HG03442 (cell line): ENCODE results near the gene DPEP3.

Experiments used
- ATAC-seq: cut with Tn5 transposase; IDR thresholded peaks from one replicate; pipeline ENCODE4 v1.9.1; 2021; ENCODE audit warnings: mild to moderate bottlenecking, moderate library complexity; ENCODE audit not compliant: unreplicated experiment

The DPEP3 gene

DNA sequence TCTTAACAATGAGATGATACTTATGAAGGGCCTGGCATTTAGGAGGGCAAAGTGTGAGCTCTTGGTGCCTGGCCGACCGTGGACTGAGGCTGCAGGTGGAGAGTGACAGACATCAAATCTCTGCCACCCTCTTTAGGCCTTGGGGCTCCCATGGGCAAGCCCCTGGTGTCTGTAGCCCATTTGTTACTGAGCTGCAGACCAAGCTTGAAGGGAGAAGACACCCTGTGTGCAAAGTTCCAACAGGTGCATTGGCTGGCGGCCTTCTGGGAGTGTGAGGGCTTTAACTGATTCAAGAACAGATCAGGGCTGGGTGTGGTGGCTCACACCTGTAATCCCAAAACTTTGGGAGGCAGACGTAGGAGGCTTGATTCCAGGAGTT is 47.8 kb downstream of the DPEP3 start:
- no peak for ATAC-seq

DNA sequence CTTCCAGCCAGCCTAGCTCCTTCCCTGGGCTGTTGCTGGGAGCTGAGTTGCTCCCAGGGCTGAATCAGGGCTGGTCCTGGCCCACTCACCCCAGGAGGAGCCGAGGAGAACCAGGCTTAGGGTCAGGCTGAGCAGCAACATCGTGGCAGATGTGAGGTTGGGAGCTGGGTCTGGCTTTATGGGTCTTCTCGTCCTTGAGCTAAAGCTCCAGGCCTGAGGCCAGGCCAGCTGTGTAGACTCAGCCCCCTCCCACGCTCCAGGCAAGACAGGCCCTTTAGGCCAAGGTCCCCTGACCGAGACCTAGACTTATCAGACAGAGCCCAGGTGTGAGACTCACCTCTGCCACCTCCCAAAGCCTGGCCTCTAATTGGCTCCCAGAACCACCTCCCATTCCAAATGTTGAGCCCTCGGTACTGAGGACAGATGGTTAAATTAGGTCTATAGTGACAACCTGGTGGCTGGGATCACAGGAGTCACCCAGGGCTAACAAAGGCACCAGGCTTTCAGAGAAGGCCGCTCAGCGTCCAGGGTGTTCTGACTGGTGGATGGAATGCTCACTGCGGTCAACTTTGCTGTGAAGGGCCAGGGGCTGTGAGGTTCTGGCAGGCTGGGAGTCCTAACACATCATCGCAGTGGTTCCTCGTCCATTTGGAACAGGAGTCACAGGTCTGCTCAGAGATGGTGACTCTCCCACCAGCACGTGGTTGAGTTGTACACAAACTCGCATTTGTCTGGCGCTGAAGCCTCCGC is 48.4 kb downstream of the DPEP3 start, which contains the start of gene CTRL:
TSS of gene CTRL (minus strand) at position 151 of the 750 bp plus-strand sequence. CDS start at position 141, 10 bp downstream.
- no peak for ATAC-seq

DNA sequence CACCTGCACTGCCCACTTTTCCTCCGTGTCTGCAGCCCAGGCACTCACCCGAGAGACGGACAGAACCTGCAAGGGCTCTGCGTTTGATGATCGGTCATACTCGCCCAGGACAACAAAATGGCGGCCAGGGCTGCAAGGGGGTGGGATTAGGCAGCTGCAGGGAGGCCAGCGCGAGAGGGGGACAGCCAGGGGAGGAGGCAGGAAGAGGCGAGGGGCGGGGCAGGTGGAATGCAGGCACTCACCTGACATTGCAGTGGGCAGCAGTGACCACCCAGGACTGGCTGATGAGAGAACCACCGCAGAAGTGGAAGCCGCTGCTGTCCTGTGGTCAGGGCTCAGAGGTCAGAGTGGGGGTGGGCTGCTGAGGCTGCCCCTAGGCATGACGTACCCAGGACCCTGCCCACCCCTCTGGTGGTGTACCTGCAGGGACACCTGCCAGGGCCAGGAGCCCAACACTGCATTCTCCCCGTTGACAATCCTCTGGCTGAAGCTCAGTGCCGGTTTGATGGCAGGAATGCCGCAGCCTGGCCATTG is 49.6 kb downstream of the DPEP3 start:
- no peak for ATAC-seq

DNA sequence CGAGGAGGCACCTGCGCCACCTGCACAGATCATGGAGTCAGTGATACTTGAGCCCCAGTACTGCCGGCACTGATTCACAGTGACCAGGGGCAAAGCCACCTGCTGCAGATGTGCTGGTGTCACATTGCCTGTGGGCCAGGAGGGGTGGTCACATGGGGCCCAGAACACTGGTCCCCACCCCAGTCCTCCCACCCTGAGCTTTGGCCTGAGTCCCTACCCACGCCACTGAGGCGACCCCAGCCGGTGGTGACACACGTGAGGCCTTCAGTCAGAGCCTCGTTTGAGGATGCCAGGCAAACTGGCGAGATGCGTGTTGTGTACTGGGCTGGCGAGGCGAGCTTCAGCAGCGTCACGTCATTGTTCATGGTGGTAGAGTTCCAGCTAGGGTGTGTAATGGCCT is 50.1 kb downstream of the DPEP3 start:
- ATAC-seq, result no peak

- ATAC-seq, result peak; percentile 49
Measured at GRCh38 chr16:67928561-67929364, 51.5 kb downstream of the DPEP3 start.

GRCh38 chr16:67928147-67928546 is 52.2 kb downstream of the DPEP3 start:
- ATAC-seq, result no peak

DNA sequence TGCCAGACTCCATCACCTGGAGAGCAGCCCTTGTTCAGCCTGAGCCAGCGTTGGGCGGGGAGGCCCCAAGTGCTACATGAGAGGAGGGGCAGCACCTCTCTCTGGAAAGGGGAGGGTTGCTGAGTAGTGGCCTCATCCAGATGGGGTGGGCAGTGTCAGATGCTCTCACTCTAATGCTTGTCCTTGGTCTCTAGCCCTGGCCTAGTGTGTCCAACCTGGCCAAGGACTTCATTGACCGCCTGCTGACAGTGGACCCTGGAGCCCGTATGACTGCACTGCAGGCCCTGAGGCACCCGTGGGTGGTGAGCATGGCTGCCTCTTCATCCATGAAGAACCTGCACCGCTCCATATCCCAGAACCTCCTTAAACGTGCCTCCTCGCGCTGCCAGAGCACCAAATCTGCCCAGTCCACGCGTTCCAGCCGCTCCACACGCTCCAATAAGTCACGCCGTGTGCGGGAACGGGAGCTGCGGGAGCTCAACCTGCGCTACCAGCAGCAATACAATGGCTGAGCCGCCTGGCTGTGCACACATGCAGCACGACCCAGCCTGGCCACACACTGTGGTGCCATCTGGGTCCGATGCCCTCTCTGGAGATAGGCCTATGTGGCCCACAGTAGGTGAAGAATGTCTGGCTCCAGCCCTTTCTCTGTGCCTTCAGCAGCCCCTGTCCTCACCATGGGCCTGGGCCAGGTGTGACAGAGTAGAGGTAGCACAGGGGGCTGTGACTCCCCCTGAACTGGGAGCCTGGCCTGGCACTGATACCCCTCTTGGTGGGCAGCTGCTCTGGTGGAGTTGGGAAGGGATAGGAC is 53.0 kb downstream of the DPEP3 start:
- ATAC-seq, result no peak

- ATAC-seq, result no peak
Measured at GRCh38 chr16:67926181-67926750, 54.0 kb downstream of the DPEP3 start.
